NCI-H1092 treated with DMSO at 0.1 percent for 48 hours (cell line): ENCODE data around the gene BICRA.

ENCODE experiments used
- DNase-seq: peaks from one replicate; lab custom pipeline; 2025; lab: John Stamatoyannopoulos, UW

Gene BICRA

DNA sequence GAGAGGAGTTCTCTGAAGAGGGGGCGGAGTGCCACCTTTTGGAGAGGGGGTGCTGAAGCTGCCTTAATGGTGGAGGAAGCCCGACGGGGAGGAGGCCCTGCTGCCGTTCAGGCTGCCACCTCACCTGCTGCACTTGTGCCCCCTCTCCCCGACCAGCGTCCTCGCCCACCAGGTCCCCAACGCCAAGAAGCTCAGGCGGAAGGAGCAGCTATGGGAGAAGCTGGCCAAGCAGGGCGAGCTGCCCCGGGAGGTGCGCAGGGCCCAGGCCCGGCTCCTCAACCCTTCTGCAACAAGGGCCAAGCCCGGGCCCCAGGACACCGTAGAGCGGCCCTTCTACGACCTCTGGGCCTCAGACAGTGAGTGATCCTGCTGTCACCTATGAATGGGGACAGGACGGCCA is 141.8 kb downstream of the BICRA start:
- DNase-seq: no peak

DNA sequence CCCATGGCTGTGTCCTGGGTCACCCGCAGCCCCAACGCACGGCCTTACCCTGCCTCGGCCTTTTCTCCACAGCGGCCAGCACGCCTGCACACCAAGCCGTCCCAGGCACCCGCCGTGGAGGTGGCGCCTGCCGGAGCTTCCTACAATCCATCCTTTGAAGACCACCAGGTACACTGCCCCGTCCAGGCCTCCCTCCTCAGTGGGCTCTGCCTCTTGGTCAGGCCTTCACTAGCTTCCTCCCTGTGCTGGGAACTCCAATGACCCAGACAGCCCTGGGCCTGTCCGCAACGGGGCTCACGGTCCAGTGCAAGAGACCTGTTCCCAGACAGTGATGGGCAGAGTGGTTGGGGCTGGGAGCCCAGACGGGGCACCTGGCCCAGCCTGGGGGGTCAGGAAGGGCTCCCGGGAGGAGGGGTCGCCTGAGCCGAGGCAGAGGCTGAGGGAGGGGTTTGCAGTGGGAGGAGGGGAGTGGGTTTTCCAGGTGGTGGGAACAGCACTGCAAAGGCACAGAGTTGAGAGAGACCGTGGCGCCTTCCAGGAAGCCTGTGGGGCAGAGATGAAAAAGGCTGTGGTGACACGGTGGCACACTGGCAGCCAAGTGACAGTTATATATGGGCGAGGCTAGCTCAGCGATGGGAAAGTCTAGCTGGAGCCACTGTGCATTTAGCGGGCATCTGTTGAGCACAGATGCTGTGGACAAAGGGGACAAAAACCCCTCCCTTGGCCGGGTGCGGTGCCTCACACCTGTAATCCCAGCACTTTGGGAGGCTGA is 143.7 kb downstream of the BICRA start:
- no peak for DNase-seq
